Measurements from ENCODE around the gene KTN1.
A peak's percentile ranks its signal among the peaks of the same experiment; 100 is the strongest.

KTN1 gene

GRCh38 chr14:55688566-55688965 is 108.6 kb downstream of the KTN1 start:
- no peak for DNase-seq

GRCh38 chr14:55689981-55690871 is 110.2 kb downstream of the KTN1 start:
- DNase-seq, result no peak

DNA sequence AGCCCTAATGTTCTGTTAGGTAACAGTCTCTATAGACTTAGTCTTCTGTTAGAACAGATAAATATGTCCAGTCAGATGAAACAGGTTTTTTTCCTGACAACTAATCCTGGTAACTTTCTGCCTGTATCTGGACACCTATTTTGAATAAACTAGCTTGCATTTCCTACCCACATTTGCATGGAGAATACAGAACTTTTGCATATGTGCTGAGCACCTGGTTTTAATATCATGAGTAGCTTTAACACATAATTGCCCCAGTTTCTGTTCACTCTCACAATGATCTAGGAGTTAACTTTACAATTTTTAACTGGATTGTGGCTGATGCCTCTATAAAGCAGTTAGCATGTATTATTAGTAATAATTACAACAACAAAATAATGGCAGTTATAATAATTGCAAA is 111.7 kb downstream of the KTN1 start:
- no peak for DNase-seq

GRCh38 chr14:55693904-55694303 is 113.9 kb downstream of the KTN1 start:
- no peak for DNase-seq

DNA sequence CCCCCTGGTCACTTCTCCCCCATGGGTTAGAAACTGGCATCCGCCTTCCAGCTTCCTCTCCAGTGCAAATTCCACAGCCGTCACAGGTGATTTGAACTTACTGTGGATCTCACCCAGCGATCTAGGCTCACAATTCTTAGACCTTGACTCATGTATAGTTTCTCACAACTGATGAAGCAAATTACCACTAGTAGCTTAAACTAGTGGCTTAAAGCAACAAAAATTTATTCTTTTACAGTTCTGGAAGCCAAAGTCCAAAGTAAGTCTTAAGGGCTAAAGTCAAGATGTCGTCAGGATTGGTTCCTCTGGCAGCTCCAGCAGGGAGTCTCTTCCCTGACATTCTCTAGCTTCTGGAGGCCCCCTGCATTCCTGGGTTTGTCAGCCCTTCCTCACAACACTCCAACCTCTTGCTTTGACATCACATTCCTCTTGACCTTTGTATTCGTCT is 117.4 kb downstream of the KTN1 start:
- no peak for DNase-seq

DNA sequence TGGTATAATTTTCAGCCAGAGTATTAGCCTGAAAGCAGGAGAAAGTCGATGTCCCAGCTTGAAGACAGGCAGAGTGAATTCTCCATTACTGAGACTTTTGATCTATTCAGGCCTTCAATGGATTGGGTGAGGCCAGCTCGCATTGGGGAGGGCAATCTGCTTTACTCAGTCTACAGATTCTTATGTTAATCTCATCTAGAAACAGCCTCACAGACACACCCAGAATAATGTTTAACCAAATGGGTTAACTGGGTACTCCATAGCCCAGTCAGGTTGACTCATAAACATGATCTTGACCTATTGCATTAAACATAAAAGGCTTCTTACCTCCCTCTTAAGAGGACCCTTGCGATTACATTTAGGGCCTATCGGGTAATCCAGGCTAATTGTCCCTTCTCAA is 118.0 kb downstream of the KTN1 start:
- DNase-seq, result no peak

GRCh38 chr14:55699131-55700057 is 119.4 kb downstream of the KTN1 start:
- DNase-seq, result no peak

DNA sequence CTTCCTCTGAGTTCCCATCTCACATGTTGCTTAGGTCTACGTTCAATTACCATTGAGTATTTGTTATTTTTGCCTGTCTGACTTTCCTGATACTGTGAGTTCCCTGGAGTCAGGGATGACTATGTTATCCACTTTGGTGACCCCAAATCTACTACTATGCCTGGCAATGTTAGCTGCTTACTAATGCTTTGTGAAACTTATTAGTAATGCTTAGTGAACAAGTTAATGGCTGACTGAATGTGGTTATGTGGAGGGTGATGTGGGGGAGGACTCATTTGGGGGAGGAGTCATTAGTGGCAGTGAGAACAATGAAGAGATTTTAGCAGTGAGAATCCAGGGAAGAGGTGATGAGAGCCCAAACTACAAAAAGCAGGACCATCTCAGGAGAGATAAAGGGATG is 121.6 kb downstream of the KTN1 start:
- no peak for DNase-seq

GRCh38 chr14:55702511-55702910 is 122.5 kb downstream of the KTN1 start:
- DNase-seq, result no peak

- no peak for DNase-seq
Measured at GRCh38 chr14:55704654-55705053, 124.6 kb downstream of the KTN1 start.

GRCh38 chr14:55705651-55706364 is 125.8 kb downstream of the KTN1 start:
- DNase-seq, result peak; percentile 98

DNA sequence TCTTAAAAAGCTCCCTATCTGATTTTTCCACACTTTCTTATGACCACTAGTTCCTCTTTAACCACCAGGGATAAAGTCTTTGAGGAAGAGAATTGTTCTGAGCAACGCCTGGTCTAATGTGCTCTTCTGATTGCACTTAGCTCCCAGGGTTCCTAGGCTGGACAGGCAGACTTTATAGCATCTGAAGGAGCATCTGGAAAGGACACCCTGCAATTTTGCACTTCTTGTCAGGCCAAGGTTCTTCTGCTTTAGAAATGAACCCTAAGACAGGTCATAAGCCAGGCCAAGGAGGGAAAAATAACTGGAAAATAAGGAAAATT is 126.3 kb downstream of the KTN1 start:
- DNase-seq, result no peak

GRCh38 chr14:55706893-55707292 is 126.9 kb downstream of the KTN1 start:
- no peak for DNase-seq

- peak; percentile 88 for DNase-seq
Measured at GRCh38 chr14:55707365-55707804, 127.4 kb downstream of the KTN1 start.

GRCh38 chr14:55710506-55711041 is 130.6 kb downstream of the KTN1 start:
- DNase-seq, result no peak

- DNase-seq, result no peak
Measured at GRCh38 chr14:55711175-55711811, 131.3 kb downstream of the KTN1 start.

DNA sequence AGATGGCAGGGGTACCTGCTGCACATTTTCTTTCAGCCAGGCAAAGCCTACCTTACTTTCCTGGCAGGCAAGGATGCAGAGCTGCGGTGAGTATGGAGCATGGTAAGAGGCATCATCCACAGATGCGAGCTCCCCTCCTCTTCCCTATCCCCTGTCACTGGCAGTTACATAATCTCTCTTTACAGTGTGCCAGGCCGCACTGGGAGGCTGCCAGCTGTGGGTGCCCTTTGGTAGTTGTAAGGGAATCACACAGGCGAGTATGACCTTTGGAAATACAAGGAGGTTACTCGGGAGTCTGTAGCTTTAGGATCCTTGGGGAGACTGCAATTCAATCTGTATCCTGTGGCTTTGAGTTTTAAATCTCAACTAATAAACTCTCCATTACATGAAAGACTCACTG is 132.5 kb downstream of the KTN1 start:
- no peak for DNase-seq

- no peak for DNase-seq
Measured at GRCh38 chr14:55713486-55713885, 133.5 kb downstream of the KTN1 start.

DNA sequence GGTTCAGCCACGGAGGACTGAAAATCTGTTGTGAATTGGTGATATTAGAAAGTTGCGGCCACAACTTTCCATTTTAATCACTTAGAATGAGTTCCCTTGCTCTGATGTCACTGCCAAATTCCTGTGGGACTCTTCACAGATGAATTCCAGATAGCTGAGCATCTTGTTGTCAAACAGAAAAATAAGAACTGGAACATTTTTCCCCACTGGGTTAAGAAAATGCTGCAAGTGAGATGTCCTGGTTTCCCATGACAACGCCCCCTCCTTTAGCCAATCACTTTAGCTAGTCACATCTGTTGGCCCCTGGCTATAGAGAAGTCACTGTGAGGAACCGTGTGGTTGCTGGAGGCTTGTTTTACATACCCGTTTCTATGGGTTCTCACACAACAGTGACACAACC is 135.9 kb downstream of the KTN1 start:
- no peak for DNase-seq

DNA sequence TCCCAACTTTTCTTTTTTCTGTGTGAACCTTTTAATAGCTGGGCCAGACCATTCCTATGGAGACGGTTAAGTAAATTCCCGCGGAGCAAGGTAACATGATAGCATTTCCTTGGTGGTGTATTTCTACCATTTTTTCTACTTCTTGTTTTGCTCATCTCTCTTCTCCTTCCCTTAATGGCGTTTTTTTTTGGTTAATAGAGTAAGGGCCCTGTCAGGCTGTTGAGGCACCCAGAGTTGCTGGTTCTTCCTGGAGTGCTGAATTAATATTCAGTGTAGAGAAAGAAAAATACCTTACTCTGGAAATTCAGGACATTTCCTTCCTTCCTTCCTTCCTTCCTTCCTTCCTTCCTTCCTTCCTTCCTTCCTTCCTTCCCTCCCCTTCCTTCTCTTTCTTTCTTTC is 137.6 kb downstream of the KTN1 start:
- DNase-seq, result no peak

GRCh38 chr14:55718551-55718950 is 138.5 kb downstream of the KTN1 start:
- DNase-seq, result no peak

DNA sequence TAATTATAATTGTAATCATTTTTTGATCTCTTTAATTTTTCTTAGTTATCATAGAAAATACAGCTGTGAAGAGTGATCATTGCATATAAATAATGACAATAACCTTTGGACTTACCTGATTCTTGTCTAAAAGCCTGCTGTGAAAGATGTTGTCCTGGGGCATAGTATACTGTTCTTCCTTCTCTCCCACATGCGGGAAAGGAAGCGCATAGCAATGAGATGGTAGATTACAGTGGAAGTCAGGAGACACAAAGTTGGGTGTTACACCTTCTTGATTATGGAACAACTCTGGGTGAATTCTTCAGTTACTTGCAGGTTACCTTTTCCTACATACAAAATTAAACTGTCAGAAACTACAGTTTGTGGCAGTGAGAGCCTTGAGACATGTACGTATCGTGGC is 140.8 kb downstream of the KTN1 start:
- DNase-seq, result no peak

All from NCI-H2029 treated with DMSO at 0.1 percent for 48 hours (cell line).